ENCODE data around the gene LRBA. TPM values are rescaled to one million over a fixed set of nuclear protein-coding genes. Genes with fewer than 3 reads are reported as not detected.

Gene LRBA
- total and polyA plus RNA-seq, 2 of the 4 experiments (the other 2 are of a cell fraction) = 10.2 to 51.6 TPM

DNA sequence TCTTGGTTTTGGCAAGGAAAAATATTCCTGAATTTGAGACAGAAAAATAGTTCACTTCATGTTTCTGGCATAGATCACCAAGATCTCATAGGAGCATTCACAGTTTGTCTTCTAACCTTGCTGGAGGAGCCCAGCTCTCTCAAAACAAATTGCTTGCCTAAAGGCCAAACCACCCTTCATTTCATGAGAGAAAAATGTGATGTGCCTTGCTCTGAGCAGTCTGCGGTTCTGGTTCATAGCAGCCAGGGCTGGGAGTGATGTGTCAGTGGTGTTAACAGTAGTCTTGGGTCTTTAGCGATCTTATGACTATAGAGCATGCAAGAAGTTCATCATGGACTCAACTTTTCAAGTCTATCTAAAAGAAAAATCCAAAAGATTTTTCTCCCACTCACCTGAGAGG, 753.5 kb downstream of the LRBA start:
- Histone ChIP-seq H3K14ac (replicated peaks; ENCODE audit: low read depth, low read length) (no peak overlapping the region), H3K4me3 (ENCODE audit: insufficient read depth, low read depth, low read length) (no peak overlapping the region), H3K4ac (ENCODE audit: low read depth, low read length) (no peak overlapping the region), H3K27ac (ENCODE audit: insufficient read depth, low read length) (no peak overlapping the region), H4K20me1 (ENCODE audit: insufficient read depth, low read length) (no peaks in the 10 kb centered on the region), H3K9me3 (ENCODE audit: control insufficient read depth, insufficient read depth, low read length) (no peaks in the 10 kb centered on the region), H2BK15ac (ENCODE audit: low read depth, low read length) (no peak overlapping the region), H2BK120ac (ENCODE audit: low read depth, low read length) (no peak overlapping the region), H2AK5ac (ENCODE audit: low read depth, low read length) (no peak overlapping the region), H3K4me1 (ENCODE audit: control insufficient read depth, insufficient read depth, low read length) (peaks cover 3% of the 10 kb centered on the region; the same call in 1 of the 2 replicates), H4K5ac (ENCODE audit: low read depth, low read length) (no peak overlapping the region), H4K8ac (ENCODE audit: low read depth in 2 of 2, low read length in 2 of 2) (no peak overlapping the region), H3K4me2 (ENCODE audit: low read depth, low read length) (no peak overlapping the region), H3K27me3 (ENCODE audit: control insufficient read depth, insufficient read depth, low read length) (no peaks in the 10 kb centered on the region), H4K91ac (ENCODE audit: insufficient read depth, low read depth, low read length) (no peak overlapping the region), H2AK9ac (replicated peaks; ENCODE audit: low read depth, low read length, poor library complexity) (no peak overlapping the region), H3K9ac (ENCODE audit: low read depth, low read length) (no peak overlapping the region), H3K79me1 (ENCODE audit: low read depth in 1 of 2, low read length in 2 of 2) (0 out of 4 replicates have a peak, but pooled peaks cover 0 to 5% of the 10 kb centered on the region in 2 experiments), H2AFZ (replicated peaks; ENCODE audit: low read length, poor library complexity) (no peak overlapping the region), H3K23ac (ENCODE audit: low read depth, low read length) (no peak overlapping the region), H3K36me3 (ENCODE audit: control insufficient read depth, insufficient read depth, low read length) (peaks cover 12% of the 10 kb centered on the region), H3K9me1 (ENCODE audit: insufficient read depth, low read length) (no peaks in the 10 kb centered on the region), H3K18ac (ENCODE audit: low read depth, low read length) (no peak overlapping the region), H2BK5ac (ENCODE audit: low read depth, low read length, poor library complexity, severe bottlenecking) (no peak overlapping the region), H3K56ac (ENCODE audit: extremely low read depth, insufficient read depth, low read length) (no peak overlapping the region), H2BK20ac (ENCODE audit: low read depth, low read length) (no peak overlapping the region)
- in situ Hi-C loops (cut with MboI; ENCODE audit: low sequenced_read_pairs) = no loop called here
- intact Hi-C loops (cut with micrococcal nuclease) = no loop called here
- no CpG with 5 or more reads among the region's 2 CpGs for WGBS, 2 experiments (ENCODE audit: extremely low coverage in 2 of 2, insufficient read length in 1 of 2)
- TF ChIP-seq NFE2L2 (IDR thresholded peaks at IDR 0.05; ENCODE audit: low read depth, low read length) (no peak), FOS (IDR thresholded peaks at IDR 0.05; ENCODE audit: low read depth, low read length) (no peak), BHLHE40 (IDR thresholded peaks at IDR 0.05; ENCODE audit: low read depth, low read length) (no peak), CEBPB (IDR thresholded peaks at IDR 0.05; ENCODE audit: low read depth, low read length) (no peak), MAFK (IDR thresholded peaks at IDR 0.05; ENCODE audit: low read depth, low read length) (no peak), SMC3 (IDR thresholded peaks at IDR 0.05; ENCODE audit: low read depth, low read length) (no peak), MXI1 (IDR thresholded peaks at IDR 0.05; ENCODE audit: borderline replicate concordance, low read depth, low read length) (no peak), MAZ (IDR thresholded peaks at IDR 0.05; ENCODE audit: borderline replicate concordance, low read depth, low read length) (no peak), CHD1 (IDR thresholded peaks at IDR 0.05; ENCODE audit: low read depth, low read length) (no peak), POLR2A (IDR thresholded peaks at IDR 0.05; ENCODE audit: low read depth, low read length) (no peak), RAD21 (IDR thresholded peaks at IDR 0.05; ENCODE audit: low read length) (no peak), RCOR1 (IDR thresholded peaks at IDR 0.05; ENCODE audit: insufficient replicate concordance, low read length) (no peak), RFX5 (IDR thresholded peaks at IDR 0.05; ENCODE audit: low read depth, low read length) (no peak)
- TF ChIP-seq, protein P1, sequence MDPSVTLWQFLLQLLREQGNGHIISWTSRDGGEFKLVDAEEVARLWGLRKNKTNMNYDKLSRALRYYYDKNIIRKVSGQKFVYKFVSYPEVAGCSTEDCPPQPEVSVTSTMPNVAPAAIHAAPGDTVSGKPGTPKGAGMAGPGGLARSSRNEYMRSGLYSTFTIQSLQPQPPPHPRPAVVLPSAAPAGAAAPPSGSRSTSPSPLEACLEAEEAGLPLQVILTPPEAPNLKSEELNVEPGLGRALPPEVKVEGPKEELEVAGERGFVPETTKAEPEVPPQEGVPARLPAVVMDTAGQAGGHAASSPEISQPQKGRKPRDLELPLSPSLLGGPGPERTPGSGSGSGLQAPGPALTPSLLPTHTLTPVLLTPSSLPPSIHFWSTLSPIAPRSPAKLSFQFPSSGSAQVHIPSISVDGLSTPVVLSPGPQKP (IDR thresholded peaks at IDR 0.05; ENCODE audit: borderline replicate concordance, low read depth, low read length) = no peak
- TF ChIP-seq, protein P2, sequence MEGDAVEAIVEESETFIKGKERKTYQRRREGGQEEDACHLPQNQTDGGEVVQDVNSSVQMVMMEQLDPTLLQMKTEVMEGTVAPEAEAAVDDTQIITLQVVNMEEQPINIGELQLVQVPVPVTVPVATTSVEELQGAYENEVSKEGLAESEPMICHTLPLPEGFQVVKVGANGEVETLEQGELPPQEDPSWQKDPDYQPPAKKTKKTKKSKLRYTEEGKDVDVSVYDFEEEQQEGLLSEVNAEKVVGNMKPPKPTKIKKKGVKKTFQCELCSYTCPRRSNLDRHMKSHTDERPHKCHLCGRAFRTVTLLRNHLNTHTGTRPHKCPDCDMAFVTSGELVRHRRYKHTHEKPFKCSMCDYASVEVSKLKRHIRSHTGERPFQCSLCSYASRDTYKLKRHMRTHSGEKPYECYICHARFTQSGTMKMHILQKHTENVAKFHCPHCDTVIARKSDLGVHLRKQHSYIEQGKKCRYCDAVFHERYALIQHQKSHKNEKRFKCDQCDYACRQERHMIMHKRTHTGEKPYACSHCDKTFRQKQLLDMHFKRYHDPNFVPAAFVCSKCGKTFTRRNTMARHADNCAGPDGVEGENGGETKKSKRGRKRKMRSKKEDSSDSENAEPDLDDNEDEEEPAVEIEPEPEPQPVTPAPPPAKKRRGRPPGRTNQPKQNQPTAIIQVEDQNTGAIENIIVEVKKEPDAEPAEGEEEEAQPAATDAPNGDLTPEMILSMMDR (conservative IDR thresholded peaks at IDR 0.05; ENCODE audit: low read depth, low read length) = no peak
- TF ChIP-seq, protein P3, sequence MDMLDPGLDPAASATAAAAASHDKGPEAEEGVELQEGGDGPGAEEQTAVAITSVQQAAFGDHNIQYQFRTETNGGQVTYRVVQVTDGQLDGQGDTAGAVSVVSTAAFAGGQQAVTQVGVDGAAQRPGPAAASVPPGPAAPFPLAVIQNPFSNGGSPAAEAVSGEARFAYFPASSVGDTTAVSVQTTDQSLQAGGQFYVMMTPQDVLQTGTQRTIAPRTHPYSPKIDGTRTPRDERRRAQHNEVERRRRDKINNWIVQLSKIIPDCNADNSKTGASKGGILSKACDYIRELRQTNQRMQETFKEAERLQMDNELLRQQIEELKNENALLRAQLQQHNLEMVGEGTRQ (IDR thresholded peaks at IDR 0.05; ENCODE audit: low read depth, low read length) = no peak
- dilution Hi-C loops (cut with HindIII; ENCODE audit: low sequenced_read_pairs, unreplicated experiment) = no loop called here
- BruUV-seq (replicated peaks) = no TSS peak
- no peak for ATAC-seq (ENCODE audit: low read depth)
- ChIA-PET POLR2A (ENCODE audit: unreplicated experiment) (no interaction called here), CTCF (no interaction called here)
- DNase-seq = no peak
